ENCODE measurements around the gene PTH1R.

GRCh38 chr3:46865546-46865945 is 12.0 kb upstream of the PTH1R start:
- TF ChIP-seq TAF1 (IDR thresholded peaks at IDR 0.05; ENCODE audit: low read depth) (no peak), MAX (IDR thresholded peaks at IDR 0.05) (no peak), NFIC (IDR thresholded peaks at IDR 0.05) (no peak), EP300 (IDR thresholded peaks at IDR 0.05; ENCODE audit: borderline replicate concordance) (no peak), YY1 (IDR thresholded peaks at IDR 0.05; ENCODE audit: low read depth) (no peak), FOXM1 (IDR thresholded peaks at IDR 0.05; ENCODE audit: borderline replicate concordance, low read depth) (no peak), USF1 (IDR thresholded peaks at IDR 0.05) (no peak), TEAD4 (IDR thresholded peaks at IDR 0.05) (no peak), ZBTB7A (IDR thresholded peaks at IDR 0.05; ENCODE audit: low read depth) (no peak), CEBPB (IDR thresholded peaks at IDR 0.05) (no peak)
- TF ChIP-seq, protein P1, sequence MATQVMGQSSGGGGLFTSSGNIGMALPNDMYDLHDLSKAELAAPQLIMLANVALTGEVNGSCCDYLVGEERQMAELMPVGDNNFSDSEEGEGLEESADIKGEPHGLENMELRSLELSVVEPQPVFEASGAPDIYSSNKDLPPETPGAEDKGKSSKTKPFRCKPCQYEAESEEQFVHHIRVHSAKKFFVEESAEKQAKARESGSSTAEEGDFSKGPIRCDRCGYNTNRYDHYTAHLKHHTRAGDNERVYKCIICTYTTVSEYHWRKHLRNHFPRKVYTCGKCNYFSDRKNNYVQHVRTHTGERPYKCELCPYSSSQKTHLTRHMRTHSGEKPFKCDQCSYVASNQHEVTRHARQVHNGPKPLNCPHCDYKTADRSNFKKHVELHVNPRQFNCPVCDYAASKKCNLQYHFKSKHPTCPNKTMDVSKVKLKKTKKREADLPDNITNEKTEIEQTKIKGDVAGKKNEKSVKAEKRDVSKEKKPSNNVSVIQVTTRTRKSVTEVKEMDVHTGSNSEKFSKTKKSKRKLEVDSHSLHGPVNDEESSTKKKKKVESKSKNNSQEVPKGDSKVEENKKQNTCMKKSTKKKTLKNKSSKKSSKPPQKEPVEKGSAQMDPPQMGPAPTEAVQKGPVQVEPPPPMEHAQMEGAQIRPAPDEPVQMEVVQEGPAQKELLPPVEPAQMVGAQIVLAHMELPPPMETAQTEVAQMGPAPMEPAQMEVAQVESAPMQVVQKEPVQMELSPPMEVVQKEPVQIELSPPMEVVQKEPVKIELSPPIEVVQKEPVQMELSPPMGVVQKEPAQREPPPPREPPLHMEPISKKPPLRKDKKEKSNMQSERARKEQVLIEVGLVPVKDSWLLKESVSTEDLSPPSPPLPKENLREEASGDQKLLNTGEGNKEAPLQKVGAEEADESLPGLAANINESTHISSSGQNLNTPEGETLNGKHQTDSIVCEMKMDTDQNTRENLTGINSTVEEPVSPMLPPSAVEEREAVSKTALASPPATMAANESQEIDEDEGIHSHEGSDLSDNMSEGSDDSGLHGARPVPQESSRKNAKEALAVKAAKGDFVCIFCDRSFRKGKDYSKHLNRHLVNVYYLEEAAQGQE (IDR thresholded peaks at IDR 0.05; ENCODE audit: low read depth) = no peak

Measured in Ishikawa (cell line).